Mesothelial cell of epicardium (in vitro differentiated cells): ENCODE data around the gene NAA35. TPM values are rescaled to one million over a fixed set of nuclear protein-coding genes. Genes with fewer than 3 reads are reported as not detected.

Experiments
- DNase-seq, 2 experiments: peaks; one replicate each; pipeline ENCODE4 v3.0.0; 2021; ENCODE audit warnings: low spot score in 2 of 2; ENCODE audit not compliant: unreplicated experiment in 2 of 2
- H3K27ac Mint-ChIP-seq: 2 replicates; pipeline ENCODE4 v1.8.0; 2021; ENCODE audit warnings: mixed read lengths
- H3K27me3 Mint-ChIP-seq: 2 replicates; pipeline ENCODE4 v1.8.0; 2021; ENCODE audit warnings: low read depth, mixed read lengths
- H3K36me3 Mint-ChIP-seq: 2 replicates; pipeline ENCODE4 v1.8.0; 2021; ENCODE audit warnings: mixed read lengths
- H3K4me1 Mint-ChIP-seq: 2 replicates; pipeline ENCODE4 v1.8.0; 2021; ENCODE audit warnings: mixed read lengths
- H3K4me3 Mint-ChIP-seq: 2 replicates; pipeline ENCODE4 v1.8.0; 2021; ENCODE audit warnings: mild to moderate bottlenecking, moderate library complexity, mixed read lengths
- H3K9me3 Mint-ChIP-seq: 2 replicates; pipeline ENCODE4 v1.8.0; 2021; ENCODE audit warnings: mixed read lengths
- CTCF ChIP-seq: fragments of 200-600 bp; sonication (generic); IDR thresholded peaks from one replicate; pipeline ENCODE4 v1.5.0; 2021; ENCODE audit warnings: antibody characterized with exemption; ENCODE audit not compliant: unreplicated experiment
- total RNA-seq: library from RNA; stranded (reverse); gene quantifications from 3 replicates; pipeline ENCODE4 v1.2.1, GENCODE V29; 2021

The NAA35 gene
- total RNA-seq, 1 donor from 2014 or later, result 35.0 TPM

GRCh38 chr9:86054695-86055094 lies 113.7 kb downstream of the NAA35 start:
- no peaks in the 10 kb centered on the region for H3K4me1 Mint-ChIP-seq
- H3K4me3 Mint-ChIP-seq, result no peak overlapping the region
- no peak for TF ChIP-seq CTCF
- H3K36me3 Mint-ChIP-seq, result peaks cover 19% of the 10 kb centered on the region
- H3K27me3 Mint-ChIP-seq, result no peaks in the 10 kb centered on the region
- H3K9me3 Mint-ChIP-seq, result no peaks in the 10 kb centered on the region
- no peak for DNase-seq
- H3K27ac Mint-ChIP-seq, result no peak overlapping the region

- no peak for DNase-seq
- no peak for TF ChIP-seq CTCF
- Mint-ChIP-seq H3K4me3 (no peak overlapping the region), H3K9me3 (no peaks in the 10 kb centered on the region), H3K4me1 (no peaks in the 10 kb centered on the region), H3K36me3 (peaks cover 16% of the 10 kb centered on the region), H3K27ac (no peak overlapping the region), H3K27me3 (no peaks in the 10 kb centered on the region)
Measured at GRCh38 chr9:86057491-86057890, 116.5 kb downstream of the NAA35 start.

- Mint-ChIP-seq H3K4me3 (no peak overlapping the region), H3K27me3 (no peaks in the 10 kb centered on the region), H3K9me3 (no peaks in the 10 kb centered on the region), H3K27ac (no peak overlapping the region), H3K4me1 (peaks cover 7% of the 10 kb centered on the region), H3K36me3 (peaks cover 26% of the 10 kb centered on the region)
- no peak for TF ChIP-seq CTCF
- DNase-seq, result no peak
Measured at GRCh38 chr9:86061972-86062739, 121.2 kb downstream of the NAA35 start.

- H3K36me3 Mint-ChIP-seq, result peaks cover 29% of the 10 kb centered on the region
Measured at GRCh38 chr9:86062845-86063693, 122.1 kb downstream of the NAA35 start.

GRCh38 chr9:86064220-86064619 lies 123.3 kb downstream of the NAA35 start:
- no peak overlapping the region for H3K27ac Mint-ChIP-seq
- H3K4me3 Mint-ChIP-seq, result no peak overlapping the region
- peaks cover 7% of the 10 kb centered on the region for H3K4me1 Mint-ChIP-seq
- H3K27me3 Mint-ChIP-seq, result no peaks in the 10 kb centered on the region
- peaks cover 26% of the 10 kb centered on the region for H3K36me3 Mint-ChIP-seq
- no peak for DNase-seq
- H3K9me3 Mint-ChIP-seq, result no peaks in the 10 kb centered on the region
- TF ChIP-seq CTCF, result no peak

More at GRCh38 chr9:86062845-86063693, 122.1 kb downstream of the NAA35 start:
- Mint-ChIP-seq H3K4me3 (no peak overlapping the region), H3K27ac (no peak overlapping the region), H3K9me3 (no peaks in the 10 kb centered on the region), H3K27me3 (no peaks in the 10 kb centered on the region), H3K4me1 (peaks cover 7% of the 10 kb centered on the region)
- no peak for DNase-seq
- TF ChIP-seq CTCF, result no peak
